ENCODE data around the gene SLC12A7.

- no peak for TF ChIP-seq POLR2A (IDR thresholded peaks at IDR 0.05; ENCODE audit: low read length)
- TF ChIP-seq GATA1 (IDR thresholded peaks at IDR 0.05; ENCODE audit: low read depth, low read length), result no peak
Measured at GRCh38 chr5:1134478-1134877, 22.6 kb upstream of the SLC12A7 start.
